Stimulated activated CD4-positive, alpha-beta T cell treated with anti-CD3 and anti-CD28 coated beads, Interleukin-1b, Interleukin-23, amount 100 ng/mL, for 24 hours (primary cell): ENCODE data around the gene TUBE1.
"Not testable (repeated sequence)": the region's sequence is repeated elsewhere in the genome, so short reads cannot be mapped to it uniquely, and the experiment has no call there.

Experiments
- DNase-seq, 4 experiments: peaks; one replicate each; pipeline ENCODE4 v3.0.0-alpha.2; 2020; ENCODE audit warnings: low read depth in 4 of 4, low spot score in 1 of 4

Gene TUBE1, protein sequence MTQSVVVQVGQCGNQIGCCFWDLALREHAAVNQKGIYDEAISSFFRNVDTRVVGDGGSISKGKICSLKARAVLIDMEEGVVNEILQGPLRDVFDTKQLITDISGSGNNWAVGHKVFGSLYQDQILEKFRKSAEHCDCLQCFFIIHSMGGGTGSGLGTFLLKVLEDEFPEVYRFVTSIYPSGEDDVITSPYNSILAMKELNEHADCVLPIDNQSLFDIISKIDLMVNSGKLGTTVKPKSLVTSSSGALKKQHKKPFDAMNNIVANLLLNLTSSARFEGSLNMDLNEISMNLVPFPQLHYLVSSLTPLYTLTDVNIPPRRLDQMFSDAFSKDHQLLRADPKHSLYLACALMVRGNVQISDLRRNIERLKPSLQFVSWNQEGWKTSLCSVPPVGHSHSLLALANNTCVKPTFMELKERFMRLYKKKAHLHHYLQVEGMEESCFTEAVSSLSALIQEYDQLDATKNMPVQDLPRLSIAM

DNA sequence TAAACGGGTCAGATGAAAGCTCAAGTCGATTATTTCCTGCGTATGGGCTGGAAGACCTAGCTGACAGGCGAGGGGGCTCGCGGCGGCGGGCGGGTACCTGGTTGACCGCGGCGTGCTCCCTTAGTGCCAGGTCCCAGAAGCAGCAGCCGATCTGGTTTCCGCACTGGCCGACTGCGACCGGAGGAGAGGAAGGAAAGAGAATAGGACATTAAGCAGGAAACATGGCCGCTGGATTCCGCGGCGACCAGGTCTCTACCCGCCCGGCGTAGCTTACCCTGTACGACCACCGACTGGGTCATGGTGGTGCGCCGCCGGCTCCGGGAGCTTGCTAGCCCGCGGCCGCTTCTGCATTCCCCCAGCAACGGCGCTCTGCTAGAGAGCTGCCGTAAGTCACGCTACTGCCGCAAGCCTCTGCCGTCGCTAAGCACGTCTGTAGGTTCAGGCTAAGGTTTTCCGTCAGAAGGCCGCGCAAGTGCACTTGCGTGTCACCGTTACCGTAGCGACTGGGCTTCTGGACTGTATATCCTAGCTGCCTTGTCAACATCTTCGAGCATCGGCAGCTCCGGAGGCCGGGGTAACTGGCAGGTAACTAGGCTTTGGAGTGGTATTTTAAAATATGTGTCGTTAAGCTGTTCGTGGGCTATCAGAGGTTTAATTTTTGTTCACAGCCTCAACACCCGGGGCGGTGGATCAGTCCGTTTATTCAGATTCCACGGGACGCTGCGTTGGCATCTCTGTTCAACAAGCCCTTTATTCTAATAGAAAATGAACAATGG is at the start of gene TUBE1, which contains the start of gene FAM229B:
Gene TUBE1 (minus strand): TSS at position 347 of the 776 bp plus-strand sequence. CDS start 48 bp downstream, at position 299.
Gene FAM229B (plus strand): TSS at position 456 of the 776 bp plus-strand sequence. CDS start 11,693 bp downstream, outside the sequence.
- peak; percentile 58 to 85 (median 76) for DNase-seq

GRCh38 chr6:112130878-112131277 is 43.6 kb upstream of the TUBE1 start:
- no peak for DNase-seq

GRCh38 chr6:112128208-112128607 is 40.9 kb upstream of the TUBE1 start:
- DNase-seq = no peak

GRCh38 chr6:112123982-112124381 is 36.7 kb upstream of the TUBE1 start:
- DNase-seq = no peak

DNA sequence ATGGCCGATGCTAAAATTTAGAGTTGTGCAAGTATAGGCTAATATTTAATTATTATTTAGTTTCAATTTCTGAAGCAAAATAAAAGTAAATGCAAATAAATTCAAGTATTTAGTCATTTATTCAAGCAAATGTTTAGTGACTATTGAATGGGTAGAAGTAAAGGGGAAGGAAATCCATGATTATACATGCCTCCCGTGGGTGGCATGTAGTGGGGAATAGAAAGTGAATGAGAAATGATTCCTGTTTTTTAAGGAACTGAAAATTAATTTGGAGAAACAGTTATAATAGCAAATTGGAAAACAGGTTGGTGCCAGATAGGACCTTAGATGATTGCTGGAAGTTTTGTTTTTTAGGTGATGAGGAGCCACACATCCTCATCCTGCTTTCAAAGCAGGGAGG is 35.5 kb upstream of the TUBE1 start:
- DNase-seq = no peak

DNA sequence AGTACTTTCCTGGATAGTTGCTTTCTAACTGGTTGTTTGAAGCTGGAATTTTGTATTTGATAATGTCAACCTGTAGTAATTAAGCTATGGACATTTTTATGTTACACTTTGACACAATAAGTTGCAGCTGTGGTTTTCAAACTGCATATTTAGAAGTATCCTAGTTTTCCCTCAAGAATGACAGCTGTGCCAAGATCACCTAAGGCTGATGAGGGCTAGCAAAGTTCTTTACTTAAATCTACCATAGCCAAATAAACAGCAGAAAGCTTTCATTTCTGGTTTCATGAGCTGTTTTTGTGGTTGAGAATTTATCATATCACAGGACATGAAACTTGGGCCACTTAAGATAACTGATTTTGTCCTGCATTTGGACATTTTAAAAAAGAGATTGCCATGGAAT is 30.8 kb upstream of the TUBE1 start:
- DNase-seq = no peak

- DNase-seq = no peak
Measured at GRCh38 chr6:112117554-112117953, 30.3 kb upstream of the TUBE1 start.

- DNase-seq = no peak
Measured at GRCh38 chr6:112116221-112116620, 28.9 kb upstream of the TUBE1 start.

GRCh38 chr6:112114577-112115223 is 27.4 kb upstream of the TUBE1 start:
- no peak for DNase-seq

GRCh38 chr6:112113918-112114317 is 26.6 kb upstream of the TUBE1 start:
- no peak for DNase-seq

GRCh38 chr6:112113431-112113830 is 26.1 kb upstream of the TUBE1 start:
- DNase-seq = no peak

- DNase-seq = no peak
Measured at GRCh38 chr6:112109262-112109661, 22.0 kb upstream of the TUBE1 start.

GRCh38 chr6:112106562-112106961 is 19.3 kb upstream of the TUBE1 start:
- DNase-seq = no peak

DNA sequence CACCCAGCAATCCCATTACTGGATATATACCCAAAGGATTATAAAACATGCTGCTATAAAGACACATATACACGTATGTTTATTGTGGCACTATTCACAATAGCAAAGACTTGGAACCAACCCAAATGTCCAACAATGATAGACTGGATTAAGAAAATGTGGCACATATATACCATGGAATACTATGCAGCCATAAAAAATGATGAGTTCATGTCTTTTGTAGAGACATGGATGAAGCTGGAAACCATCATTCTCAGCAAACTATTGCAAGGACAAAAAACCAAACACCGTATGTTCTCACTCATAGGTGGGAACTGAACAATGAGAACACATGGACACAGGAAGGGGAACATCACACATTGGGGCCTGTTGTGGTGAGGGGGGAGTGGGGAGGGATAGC is 18.7 kb upstream of the TUBE1 start:
- DNase-seq = not testable (repeated sequence)

- DNase-seq = no peak
Measured at GRCh38 chr6:112100561-112100960, 13.3 kb upstream of the TUBE1 start.

- DNase-seq = no peak
Measured at GRCh38 chr6:112096901-112097300, 9.6 kb upstream of the TUBE1 start.

- DNase-seq = no peak
Measured at GRCh38 chr6:112087916-112088315, 634 bp upstream of the TUBE1 start.

DNA sequence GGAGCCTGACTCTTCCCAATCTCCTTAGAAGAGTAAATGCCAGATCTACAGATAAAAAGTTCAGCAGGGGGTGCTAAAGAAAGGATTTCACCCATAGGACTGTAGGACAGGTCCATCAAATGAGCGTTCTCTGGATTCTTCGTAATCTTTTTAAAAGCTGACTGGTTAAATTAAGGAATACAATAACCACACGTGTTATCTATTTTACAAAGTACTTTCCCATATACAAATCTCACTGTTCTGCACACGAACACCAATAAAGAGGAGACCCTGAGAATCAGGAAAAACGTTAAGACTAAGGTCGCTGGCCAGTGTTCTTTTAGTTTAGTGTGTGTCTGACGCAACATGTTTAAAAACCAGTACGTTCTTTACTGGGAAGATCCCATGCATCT is 542 bp downstream of the TUBE1 start:
- DNase-seq = no peak

GRCh38 chr6:112085286-112086065 is 1.8 kb downstream of the TUBE1 start:
- DNase-seq = no peak

DNA sequence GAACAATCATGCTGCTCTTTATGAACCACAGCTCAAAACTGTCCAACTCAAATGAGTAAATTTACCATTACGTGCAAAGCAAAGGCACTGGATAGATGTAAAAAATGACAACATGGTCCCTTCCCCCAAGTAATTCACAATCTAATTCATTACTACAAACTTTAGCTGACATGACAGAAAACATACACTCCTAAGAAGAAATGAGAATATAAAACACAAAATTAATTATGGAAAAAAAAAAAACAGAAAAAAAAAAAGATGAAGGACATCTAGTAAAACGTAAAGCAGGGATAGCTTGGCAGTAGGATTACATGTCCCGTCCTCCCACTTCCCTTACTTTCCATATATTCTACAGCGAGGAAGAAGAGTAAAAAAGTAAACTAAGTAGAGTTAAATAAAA is 5.7 kb downstream of the TUBE1 start:
- no peak for DNase-seq

DNA sequence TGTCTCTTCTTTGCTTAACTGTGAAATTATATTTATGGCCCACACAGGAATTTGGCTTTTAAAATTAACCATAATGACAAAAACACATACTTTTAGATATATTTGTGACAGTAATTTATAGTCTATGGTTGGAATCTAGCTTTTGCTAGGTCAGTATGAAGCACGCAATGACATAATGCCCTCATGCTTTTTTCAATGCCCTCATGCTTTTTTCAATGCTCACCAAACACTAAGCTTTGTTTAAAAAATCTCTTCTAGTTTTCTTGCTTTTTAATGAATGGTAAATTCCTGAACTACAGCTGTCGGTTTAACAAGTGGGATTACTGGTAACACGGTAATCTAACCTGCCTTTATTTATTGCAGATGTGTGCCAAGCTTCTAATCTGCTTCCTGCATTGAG is 20.7 kb downstream of the TUBE1 start:
- no peak for DNase-seq
